ENCODE data around the gene MROH8.

MROH8 gene

GRCh38 chr20:37161830-37162549, 17.4 kb downstream of the MROH8 start (continued):
- TF ChIP-seq ZSCAN18 (tag by site-specific recombination; IDR thresholded peaks at IDR 0.05) (no peak), ZNF747 (tag by site-specific recombination; IDR thresholded peaks at IDR 0.05) (no peak), ZNF114 (tag by site-specific recombination; IDR thresholded peaks at IDR 0.05) (no peak)

GRCh38 chr20:37160683-37161082, 18.7 kb downstream of the MROH8 start:
- Histone ChIP-seq H3K27ac (ENCODE audit: extremely low read depth, low read depth, low read length) (no peak overlapping the region), H3K36me3 (ENCODE audit: control insufficient read depth in 2 of 2, insufficient read depth in 1 of 2, low read length in 2 of 2) (no peaks in the 10 kb centered on the region), H3K4me1 (ENCODE audit: control insufficient read depth, insufficient read depth, low read length) (no peaks in the 10 kb centered on the region), H3K4me3 (ENCODE audit: low read depth, low read length) (no peak overlapping the region), H3K9me3 (ENCODE audit: control insufficient read depth, insufficient read depth, low read depth, low read length) (no peaks in the 10 kb centered on the region)
- ChIA-PET POLR2A (interaction anchor here (0.6 kb wide), 1 partner anchor 64 kb away, joined by 3 read pairs; no protein-coding TSS in a partner anchor), CTCF (no interaction called here)
- TF ChIP-seq OSR2 (tag by site-specific recombination; IDR thresholded peaks at IDR 0.05) (peak; percentile 52), TRIM28 (IDR thresholded peaks at IDR 0.05; ENCODE audit: borderline replicate concordance, low read length) (peak; percentile 79), KLF17 (tag by site-specific recombination; IDR thresholded peaks at IDR 0.05) (0 out of 2 replicates have a peak, but pooled peaks have one; percentile 15), ZEB2 (tag by site-specific recombination; IDR thresholded peaks at IDR 0.05) (no peak), ZBTB20 (tag by site-specific recombination; IDR thresholded peaks at IDR 0.05) (no peak), ZBTB17 (tag by site-specific recombination; IDR thresholded peaks at IDR 0.05) (0 out of 2 replicates have a peak, but pooled peaks have one; percentile 39), ZNF600 (tag by site-specific recombination; IDR thresholded peaks at IDR 0.05) (0 out of 2 replicates have a peak, but pooled peaks have one; percentile 55)

GRCh38 chr20:37158248-37158647, 21.1 kb downstream of the MROH8 start:
- no peaks in the 10 kb centered on the region for H3K4me1 ChIP-seq (ENCODE audit: control insufficient read depth, insufficient read depth, low read length)
- CTCF ChIA-PET, result interaction anchor here (1.1 kb wide), 1 partner anchor 20 kb away, joined by 4 read pairs; no protein-coding TSS in a partner anchor
- no peak overlapping the region for H3K4me3 ChIP-seq (ENCODE audit: low read depth, low read length)
- no peaks in the 10 kb centered on the region for H3K9me3 ChIP-seq (ENCODE audit: control insufficient read depth, insufficient read depth, low read depth, low read length)
- TF ChIP-seq CTCF (tag by site-specific recombination; IDR thresholded peaks at IDR 0.05), result no peak
- TF ChIP-seq ZNF623 (tag by site-specific recombination; IDR thresholded peaks at IDR 0.05), result peak; percentile 73
- TF ChIP-seq SCRT2 (tag by site-specific recombination; IDR thresholded peaks at IDR 0.05), result 0 out of 2 replicates have a peak, but pooled peaks have one; percentile 15
- POLR2A ChIA-PET, result interaction anchor here (1.1 kb wide), 1 partner anchor 63 kb away, joined by 3 read pairs; the partner anchor contains the start of gene RBL1
- H3K36me3 ChIP-seq (ENCODE audit: control insufficient read depth in 2 of 2, insufficient read depth in 1 of 2, low read length in 2 of 2), result no peaks in the 10 kb centered on the region
- H3K27ac ChIP-seq (ENCODE audit: extremely low read depth, low read depth, low read length), result no peak overlapping the region

GRCh38 chr20:37155987-37156386, 23.4 kb downstream of the MROH8 start:
- no peak overlapping the region for H3K4me3 ChIP-seq (ENCODE audit: low read depth, low read length)
- H3K4me1 ChIP-seq (ENCODE audit: control insufficient read depth, insufficient read depth, low read length), result no peaks in the 10 kb centered on the region
- no peaks in the 10 kb centered on the region for H3K9me3 ChIP-seq (ENCODE audit: control insufficient read depth, insufficient read depth, low read depth, low read length)
- no peak overlapping the region for H3K27ac ChIP-seq (ENCODE audit: extremely low read depth, low read depth, low read length)
- CTCF ChIA-PET, result interaction anchor here (0.6 kb wide), 2 partner anchors 216 to 1666 kb away, joined by 3 read pairs; no protein-coding TSS in a partner anchor
- no peaks in the 10 kb centered on the region for H3K36me3 ChIP-seq (ENCODE audit: control insufficient read depth in 2 of 2, insufficient read depth in 1 of 2, low read length in 2 of 2)
- TF ChIP-seq ZNF513 (tag by site-specific recombination; IDR thresholded peaks at IDR 0.05) (no peak), ZNF560 (tag by site-specific recombination; IDR thresholded peaks at IDR 0.05; ENCODE audit: borderline replicate concordance) (no peak), TCF7L2 (IDR thresholded peaks at IDR 0.05; ENCODE audit: borderline replicate concordance, low read depth, low read length) (no peak), ZNF704 (tag by site-specific recombination; IDR thresholded peaks at IDR 0.05) (no peak), ZNF426 (tag by site-specific recombination; IDR thresholded peaks at IDR 0.05) (no peak), ZEB2 (tag by site-specific recombination; IDR thresholded peaks at IDR 0.05) (no peak), MZF1 (tag by site-specific recombination; IDR thresholded peaks at IDR 0.05; ENCODE audit: borderline replicate concordance) (no peak), ZNF140 (tag by site-specific recombination; IDR thresholded peaks at IDR 0.05) (no peak), ZBTB17 (tag by site-specific recombination; IDR thresholded peaks at IDR 0.05) (no peak), WT1 (tag by site-specific recombination; IDR thresholded peaks at IDR 0.05) (no peak)
- POLR2A ChIA-PET, result interaction anchor here (1.1 kb wide), 1 partner anchor 23 kb away, joined by 3 read pairs; the partner anchor contains the start of genes MROH8 and RPN2
